Gastrocnemius medialis (tissue), 4 donors: ENCODE measurements around the gene TNRC6B. TPM values are rescaled to one million over a fixed set of nuclear protein-coding genes. Genes with fewer than 3 reads are reported as not detected.
"Not testable (repeated sequence)": the region's sequence is repeated elsewhere in the genome, so short reads cannot be mapped to it uniquely, and the experiment has no call there.

ENCODE experiments used
- ATAC-seq, 2 donors: fragments of 150-250 bp; one replicate each; pipeline ENCODE4 v1.9.1; 2016
- DNase-seq, 2 donors: peaks; one replicate each; pipeline ENCODE4 v3.0.0-alpha.2; 2019
- H3K27ac ChIP-seq, 4 donors: fragments of 200-600 bp; sonication (generic); 1 replicate in 1 of 4; 2 replicates in 3 of 4; pipeline ENCODE4 v1.5.1; 2016 to 2018; ENCODE audit warnings: mild to moderate bottlenecking in 2 of 4, moderate library complexity in 1 of 4
- H3K27me3 ChIP-seq, 3 donors: fragments of 200-600 bp; sonication (generic) in 2 of 3; 1 replicate in 1 of 3; 2 replicates in 2 of 3; pipeline versions ENCODE4 v1.5.1 to v1.6.0; 2016 to 2019; ENCODE audit warnings: mild to moderate bottlenecking in 1 of 3, moderate library complexity in 1 of 3
- H3K36me3 ChIP-seq, 2 donors: fragments of 200-600 bp; sonication (generic) in 1 of 2; one replicate each; pipeline ENCODE4 v1.5.1; 2017 to 2018
- H3K4me1 ChIP-seq, 2 donors: fragments of 200-600 bp; sonication (generic) in 1 of 2; one replicate each; pipeline ENCODE4 v1.5.1; 2016 to 2017; ENCODE audit warnings: mild to moderate bottlenecking in 2 of 2
- H3K4me3 ChIP-seq, 4 donors: fragments of 200-600 bp; sonication (generic) in 3 of 4; 1 replicate in 1 of 4; 2 replicates in 3 of 4; pipeline ENCODE4 v1.5.1; 2016 to 2019; ENCODE audit warnings: mild to moderate bottlenecking in 2 of 4
- H3K9me3 ChIP-seq, 3 donors: fragments of 200-600 bp; sonication (generic) in 2 of 3; 1 replicate in 1 of 3; 2 replicates in 2 of 3; pipeline ENCODE4 v1.5.1; 2016 to 2019
- CTCF ChIP-seq, 5 experiments: fragments of 450-650 bp in 3 of 5; fragments of 200-600 bp in 2 of 5; sonication (generic) in 2 of 5; IDR thresholded peaks in 4 of 5; conservative IDR thresholded peaks in 1 of 5; 1 replicate in 4 of 5; 2 replicates in 1 of 5; pipeline ENCODE4 v1.5.1; 2016 to 2019; ENCODE audit warnings: antibody characterized with exemption in 5 of 5, mild to moderate bottlenecking in 3 of 5, moderate library complexity in 3 of 5
- POLR2A ChIP-seq, 2 donors: fragments of 450-650 bp; IDR thresholded peaks; one replicate each; pipeline ENCODE4 v1.6.1; 2017; ENCODE audit warnings: antibody characterized with exemption in 2 of 2, mild to moderate bottlenecking in 2 of 2, moderate library complexity in 2 of 2
- in situ Hi-C, 4 donors: fragments of 200-750 bp; cut with MboI; loops; one replicate each; pipeline versions ENCODE4 v1.15.0 to v1.8.0; 2017; ENCODE audit warnings: low sequenced_read_pairs in 4 of 4
- intact Hi-C: fragments of 100-400 bp; cut with DNase I; formaldehyde crosslinking; loops from one replicate; pipeline ENCODE4 v1.15.1; 2023; ENCODE audit warnings: low total_unique reads
- total RNA-seq, 4 donors: library from RNA; depleted of rRNA; stranded (reverse); fragments of >200 nt; gene quantifications; one replicate each; pipeline versions ENCODE4 v1.1.0 to v1.2.3, GENCODE V29; 2016

Gene TNRC6B
- total RNA-seq, 4 donors from 2014 or later = 31.9 to 76.7 (median 57.0) TPM

- Histone ChIP-seq H3K4me3 (no peak overlapping the region), H3K36me3 (peaks cover 0 to 2% of the 10 kb centered on the region in 2 donors), H3K4me1 (no peaks in the 10 kb centered on the region), H3K27ac (no peak overlapping the region), H3K9me3 (no peaks in the 10 kb centered on the region), H3K27me3 (no peaks in the 10 kb centered on the region)
- intact Hi-C loops (no loop called here), in situ Hi-C loops (no loop called here)
- DNase-seq (no peak), ATAC-seq (no peak)
- TF ChIP-seq POLR2A (IDR thresholded peaks at IDR 0.05) = no peak
- TF ChIP-seq CTCF (IDR thresholded peaks at IDR 0.05 in 4 of 5, conservative IDR thresholded peaks at IDR 0.05 in 1 of 5) = no peak
Measured at GRCh38 chr22:40147388-40148176, 30.1 kb upstream of the TNRC6B start.

- DNase-seq = no peak
- H3K36me3 ChIP-seq = no peaks in the 10 kb centered on the region
- no peaks in the 10 kb centered on the region for H3K9me3 ChIP-seq
- in situ Hi-C loops (no loop called here), intact Hi-C loops (no loop called here)
- H3K27ac ChIP-seq = no peak overlapping the region
- no peak for TF ChIP-seq CTCF (IDR thresholded peaks at IDR 0.05 in 4 of 5, conservative IDR thresholded peaks at IDR 0.05 in 1 of 5)
- TF ChIP-seq POLR2A (IDR thresholded peaks at IDR 0.05) = no peak
- H3K27me3 ChIP-seq = no peaks in the 10 kb centered on the region
- peaks cover 15 to 17% of the 10 kb centered on the region in 2 donors for H3K4me1 ChIP-seq
- no peak overlapping the region for H3K4me3 ChIP-seq
- no peak for ATAC-seq
Measured at GRCh38 chr22:40153192-40153591, 24.5 kb upstream of the TNRC6B start.

- peaks cover 15 to 17% of the 10 kb centered on the region in 2 donors for H3K4me1 ChIP-seq
- H3K9me3 ChIP-seq = no peaks in the 10 kb centered on the region
- in situ Hi-C loops = no loop called here
- DNase-seq (no peak), ATAC-seq (no peak)
- no peaks in the 10 kb centered on the region for H3K27me3 ChIP-seq
- no peak for TF ChIP-seq CTCF (IDR thresholded peaks at IDR 0.05 in 4 of 5, conservative IDR thresholded peaks at IDR 0.05 in 1 of 5)
- TF ChIP-seq POLR2A (IDR thresholded peaks at IDR 0.05) = no peak
- intact Hi-C loops = no loop called here
- H3K27ac ChIP-seq = no peak overlapping the region
- H3K4me3 ChIP-seq = no peak overlapping the region
- H3K36me3 ChIP-seq = no peaks in the 10 kb centered on the region
Measured at GRCh38 chr22:40153705-40154104, 24.0 kb upstream of the TNRC6B start.

GRCh38 chr22:40156001-40156516 is 21.7 kb upstream of the TNRC6B start:
- H3K4me1 ChIP-seq = peaks cover 15 to 17% of the 10 kb centered on the region in 2 donors
- peak; percentile 71 to 82 for DNase-seq
- in situ Hi-C loops (no loop called here), intact Hi-C loops (loop anchor here (2.0 to 5.0 kb wide), 2 partner anchors 21 to 121 kb away; partner anchors contain the start of gene TNRC6B)
- H3K36me3 ChIP-seq = peaks cover 0 to 6% of the 10 kb centered on the region in 2 donors
- no peaks in the 10 kb centered on the region for H3K9me3 ChIP-seq
- H3K27me3 ChIP-seq = no peaks in the 10 kb centered on the region
- TF ChIP-seq CTCF (IDR thresholded peaks at IDR 0.05 in 4 of 5, conservative IDR thresholded peaks at IDR 0.05 in 1 of 5) (peak in 1 of 5 experiments; percentile 21), POLR2A (IDR thresholded peaks at IDR 0.05) (no peak)
- peak overlapping the region in 1 of 4 donors; percentile 14 for H3K4me3 ChIP-seq
- peak; percentile 99 to 100 for ATAC-seq
- peak overlapping the region; percentile 61 to 81 (median 69) for H3K27ac ChIP-seq

GRCh38 chr22:40156682-40157081 is 21.0 kb upstream of the TNRC6B start:
- H3K27ac ChIP-seq = peak overlapping the region; percentile 61 to 81 (median 69)

More at GRCh38 chr22:40156682-40157081, 21.0 kb upstream of the TNRC6B start:
- ATAC-seq = peak in 1 of 2 donors; percentile 15
- DNase-seq, H3K9me3 ChIP-seq, in situ Hi-C loops, H3K4me3 ChIP-seq, H3K27me3 ChIP-seq, H3K36me3 ChIP-seq: not testable (repeated sequence)
- peaks cover 15 to 17% of the 10 kb centered on the region in 2 donors for H3K4me1 ChIP-seq
- intact Hi-C loops = loop anchor here (2.0 to 5.0 kb wide), 2 partner anchors 20 to 121 kb away; partner anchors contain the start of gene TNRC6B
